Left lung (tissue), 10 donors: ENCODE measurements around the gene EXPH5. TPM values are rescaled to one million over a fixed set of nuclear protein-coding genes. Genes with fewer than 3 reads are reported as not detected.

ENCODE experiments used
- ATAC-seq: fragments of 200-7000 bp; cut with Tn5 transposase; one replicate; pipeline ENCODE4 v1.9.1; 2020; ENCODE audit warnings: moderate library complexity
- DNase-seq, 4 donors: peaks; one replicate each; pipeline ENCODE4 v3.0.0-alpha.2; 2013 to 2020
- H3K27ac ChIP-seq, 2 donors: fragments of 200-600 bp; sonication (generic) in 1 of 2; one replicate each; pipeline versions ENCODE4 v1.5.0 to v1.8.0; 2020 to 2021
- H3K27me3 ChIP-seq, 2 donors: fragments of 200-600 bp; sonication (generic) in 1 of 2; one replicate each; pipeline versions ENCODE4 v1.5.0 to v1.8.0; 2020 to 2021
- H3K36me3 ChIP-seq, 2 donors: fragments of 200-600 bp; sonication (generic) in 1 of 2; one replicate each; pipeline versions ENCODE4 v1.5.0 to v1.8.0; 2020 to 2021
- H3K4me1 ChIP-seq, 2 donors: fragments of 200-600 bp; one replicate each; pipeline ENCODE4 v1.8.0; 2021
- H3K4me3 ChIP-seq, 2 donors: fragments of 200-600 bp; sonication (generic) in 1 of 2; one replicate each; pipeline versions ENCODE4 v1.5.0 to v1.8.0; 2020 to 2021; ENCODE audit warnings: mild to moderate bottlenecking in 1 of 2
- H3K9me3 ChIP-seq, 2 donors: fragments of 200-600 bp; sonication (generic) in 1 of 2; one replicate each; pipeline versions ENCODE4 v1.5.0 to v1.8.0; 2020 to 2021
- CTCF ChIP-seq, 2 donors: fragments of 200-600 bp; sonication (generic) in 1 of 2; IDR thresholded peaks; one replicate each; pipeline versions ENCODE4 v1.5.0 to v1.8.0; 2021; ENCODE audit warnings: antibody characterized with exemption in 2 of 2
- intact Hi-C, 2 donors: fragments of 100-400 bp; cut with DNase I; formaldehyde crosslinking; loops; one replicate each; pipeline versions ENCODE4 v1.11.2 to v1.14.2; 2022
- polyA plus RNA-seq, 6 donors: library from polyadenylated mRNA; unstranded; fragments of 120-200 nt; gene quantifications; one replicate each; pipeline ENCODE4 v1.2.1, GENCODE V29; 2013; ENCODE audit not compliant: insufficient read length in 6 of 6
- total RNA-seq, 2 donors: library from RNA; stranded (reverse); fragmentation: NEBNext Ultra II Directional; extraction: Animal tissue kit (Norgen Biotek cat#: 25700); gene quantifications; one replicate each; pipeline ENCODE4 v1.2.1, GENCODE V29; 2021
- donor health status: DM: no; HTN: yes; CAD: no.
- donor health status: DM: no; HTN: no; CAD: no.

Gene EXPH5
- total and polyA plus RNA-seq, 8 donors, result 7.4 to 31.7 (median 9.6) TPM

GRCh38 chr11:108495326-108495725 is 98.2 kb downstream of the EXPH5 start:
- ATAC-seq (no peak), DNase-seq (peak in 1 of 4 donors; percentile 44)
- Histone ChIP-seq H3K36me3 (peaks cover 0 to 7% of the 10 kb centered on the region in 2 donors), H3K4me1 (peaks cover 0 to 13% of the 10 kb centered on the region in 2 donors), H3K9me3 (no peaks in the 10 kb centered on the region), H3K27me3 (no peaks in the 10 kb centered on the region), H3K4me3 (no peak overlapping the region), H3K27ac (peak overlapping the region in 1 of 2 donors; percentile 23)
- TF ChIP-seq CTCF (IDR thresholded peaks at IDR 0.05), result no peak
- intact Hi-C loops, result no loop called here

GRCh38 chr11:108494182-108494581 is 99.4 kb downstream of the EXPH5 start:
- peaks cover 0 to 16% of the 10 kb centered on the region in 2 donors for H3K36me3 ChIP-seq
- no peak for TF ChIP-seq CTCF (IDR thresholded peaks at IDR 0.05)
- H3K4me1 ChIP-seq, result peaks cover 0 to 13% of the 10 kb centered on the region in 2 donors
- H3K9me3 ChIP-seq, result no peaks in the 10 kb centered on the region
- ATAC-seq (no peak), DNase-seq (peak in 1 of 4 donors; percentile 8)
- intact Hi-C loops, result no loop called here
- H3K4me3 ChIP-seq, result no peak overlapping the region
- H3K27me3 ChIP-seq, result no peaks in the 10 kb centered on the region
- no peak overlapping the region for H3K27ac ChIP-seq

GRCh38 chr11:108491936-108492335 is 101.6 kb downstream of the EXPH5 start:
- TF ChIP-seq CTCF (IDR thresholded peaks at IDR 0.05), result no peak
- Histone ChIP-seq H3K36me3 (peaks cover 0 to 30% of the 10 kb centered on the region in 2 donors), H3K27ac (no peak overlapping the region), H3K9me3 (no peaks in the 10 kb centered on the region), H3K4me3 (no peak overlapping the region), H3K4me1 (peaks cover 0 to 8% of the 10 kb centered on the region in 2 donors), H3K27me3 (no peaks in the 10 kb centered on the region)
- DNase-seq, result no peak
- no peak for ATAC-seq
- intact Hi-C loops, result no loop called here

GRCh38 chr11:108486828-108487227 is 106.7 kb downstream of the EXPH5 start:
- ATAC-seq, result no peak
- no peak overlapping the region for H3K4me3 ChIP-seq

GRCh38 chr11:108486331-108486730 is 107.2 kb downstream of the EXPH5 start:
- DNase-seq, result no peak
- ATAC-seq, result no peak
- Histone ChIP-seq H3K4me1 (no peaks in the 10 kb centered on the region), H3K4me3 (no peak overlapping the region), H3K9me3 (no peaks in the 10 kb centered on the region), H3K36me3 (peaks cover 0 to 67% of the 10 kb centered on the region in 2 donors), H3K27ac (no peak overlapping the region), H3K27me3 (no peaks in the 10 kb centered on the region)
- intact Hi-C loops, result no loop called here
- TF ChIP-seq CTCF (IDR thresholded peaks at IDR 0.05), result no peak

More at GRCh38 chr11:108486828-108487227, 106.7 kb downstream of the EXPH5 start:
- Histone ChIP-seq H3K27ac (no peak overlapping the region), H3K36me3 (peaks cover 0 to 62% of the 10 kb centered on the region in 2 donors), H3K27me3 (no peaks in the 10 kb centered on the region), H3K4me1 (no peaks in the 10 kb centered on the region), H3K9me3 (no peaks in the 10 kb centered on the region)
- TF ChIP-seq CTCF (IDR thresholded peaks at IDR 0.05), result no peak
- DNase-seq, result no peak
- intact Hi-C loops, result no loop called here
